Upper lobe of left lung (tissue), 4 donors: Measurements from ENCODE around the gene SCAND1.

Experiments
- CTCF ChIP-seq, 6 experiments: fragments of 450-650 bp in 4 of 6; fragments of 200-600 bp in 2 of 6; sonication (generic) in 2 of 6; IDR thresholded peaks; one replicate each; pipeline ENCODE4 v1.5.1; 2016 to 2019; ENCODE audit warnings: antibody characterized with exemption in 6 of 6
- EP300 ChIP-seq, 4 donors: sonication (generic); formaldehyde crosslinking; IDR thresholded peaks; one replicate each; pipeline ENCODE4 v1.5.1; 2017; ENCODE audit warnings: antibody characterized with exemption in 4 of 4, control low read depth in 2 of 4
- POLR2A ChIP-seq, 4 donors: fragments of 450-650 bp; IDR thresholded peaks; one replicate each; pipeline ENCODE4 v1.5.1; 2016 to 2017; ENCODE audit warnings: antibody characterized with exemption in 4 of 4, mild to moderate bottlenecking in 2 of 4
- POLR2AphosphoS5 ChIP-seq, 2 donors: sonication (generic); formaldehyde crosslinking; IDR thresholded peaks; one replicate each; pipeline ENCODE4 v1.5.1; 2017; ENCODE audit warnings: antibody characterized with exemption in 2 of 2

DNA sequence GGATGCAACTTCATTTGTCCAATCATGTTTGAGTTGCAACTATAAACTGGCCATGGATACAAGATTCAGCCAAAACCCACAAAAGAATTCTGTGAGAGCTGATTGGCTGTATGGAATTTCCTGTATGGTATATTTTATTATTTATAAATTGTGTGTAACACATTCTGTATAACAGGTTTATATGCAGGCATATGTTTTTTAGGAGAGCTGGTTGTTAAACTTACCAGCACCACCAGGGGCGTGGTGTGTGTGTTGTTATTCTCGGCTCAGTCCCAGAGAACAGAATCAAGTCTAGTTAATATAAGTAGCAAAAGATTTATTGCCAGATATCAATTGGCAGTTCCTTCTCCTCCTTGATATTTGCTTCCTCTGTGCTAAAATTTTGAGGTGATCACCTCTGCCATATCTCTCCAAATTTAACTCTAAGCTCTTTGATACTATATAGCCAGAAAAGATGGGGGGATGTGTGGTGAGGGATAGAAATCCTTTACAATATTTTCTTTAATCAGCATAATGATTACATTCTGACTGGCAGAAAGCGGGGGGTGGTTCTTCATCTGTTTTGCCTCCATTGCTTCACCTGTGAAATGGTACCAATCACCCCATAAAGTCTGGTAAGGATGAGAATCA is 37.0 kb upstream of the SCAND1 start:
- TF ChIP-seq CTCF (IDR thresholded peaks at IDR 0.05) (peak in 2 of 6 experiments; percentile 22 to 38), EP300 (IDR thresholded peaks at IDR 0.05) (no peak), POLR2AphosphoS5 (IDR thresholded peaks at IDR 0.05) (no peak), POLR2A (IDR thresholded peaks at IDR 0.05) (no peak)
